Liver (tissue), 3 donors: ENCODE data around the gene HNRNPL.

Experiments
- CTCF ChIP-seq: fragments of 150-350 bp; IDR thresholded peaks from 2 replicates; pipeline ENCODE4 v1.5.1; 2017; ENCODE audit warnings: improper control_type of control experiment, low read depth, low read length; ENCODE audit not compliant: missing input control
- EGR1 ChIP-seq, 2 donors: IDR thresholded peaks; 2 replicates each; pipeline ENCODE4 v1.6.1; 2016 to 2018; ENCODE audit warnings: antibody characterized with exemption in 2 of 2, low read depth in 2 of 2
- FOXA1 ChIP-seq: IDR thresholded peaks from 2 replicates; pipeline ENCODE4 v1.6.1; 2016; ENCODE audit warnings: antibody characterized with exemption
- TF ChIP-seq, protein P1 (sequence below): IDR thresholded peaks from 2 replicates; pipeline ENCODE4 v1.6.1; 2016; ENCODE audit warnings: antibody characterized with exemption
- donor health status: healthy.
- donor health status: healthy.

DNA sequence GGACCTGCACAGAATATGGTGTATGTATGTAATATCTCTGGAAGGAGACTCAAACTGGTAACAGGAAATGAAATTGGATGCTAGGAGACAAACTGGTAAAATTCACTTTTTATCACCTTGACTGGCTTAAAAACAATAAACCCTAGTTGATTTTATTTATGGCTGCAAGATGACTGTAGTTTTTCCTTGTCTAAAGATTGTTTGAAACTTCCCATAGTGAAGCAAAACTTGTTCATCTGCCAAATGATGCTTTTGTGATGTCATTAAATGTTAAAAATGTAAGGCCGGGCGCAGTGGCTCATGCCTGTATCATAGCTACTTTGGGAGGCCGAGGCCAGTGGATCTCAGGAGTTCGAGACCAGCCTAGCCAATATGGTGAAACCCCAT lies 15.7 kb downstream of the HNRNPL start:
- TF ChIP-seq FOXA1 (no peak), CTCF (no peak), EGR1 (IDR thresholded peaks at IDR 0.05; ENCODE audit: low read depth in 2 of 2) (no peak)
- TF ChIP-seq, protein P1, sequence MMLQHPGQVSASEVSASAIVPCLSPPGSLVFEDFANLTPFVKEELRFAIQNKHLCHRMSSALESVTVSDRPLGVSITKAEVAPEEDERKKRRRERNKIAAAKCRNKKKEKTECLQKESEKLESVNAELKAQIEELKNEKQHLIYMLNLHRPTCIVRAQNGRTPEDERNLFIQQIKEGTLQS = no peak
